ENCODE measurements around the gene ZBTB2. TPM values are rescaled to one million over a fixed set of nuclear protein-coding genes. Genes with fewer than 3 reads are reported as not detected.

ZBTB2 gene
- total RNA-seq, 4 donors from 2014 or later, result 17.9 to 27.2 (median 25.9) TPM

GRCh38 chr6:151325075-151326050, 66.0 kb downstream of the ZBTB2 start:
- Histone ChIP-seq H3K9me3 (no peaks in the 10 kb centered on the region), H3K36me3 (no peaks in the 10 kb centered on the region), H3K27me3 (no peaks in the 10 kb centered on the region), H3K27ac (peak overlapping the region; percentile 2 to 61 (median 59)), H3K4me1 (peaks cover 15 to 16% of the 10 kb centered on the region in 2 donors), H3K4me3 (replicated peaks in 1 of 3) (peak overlapping the region; percentile 18 to 51 (median 25))
- intact Hi-C loops (cut with DNase I), result loop anchor here (2.0 to 10.0 kb wide), 2 partner anchors 151 to 311 kb away; no protein-coding TSS in a partner anchor
- no peak for TF ChIP-seq POLR2A (IDR thresholded peaks at IDR 0.05)
- TF ChIP-seq, protein P1, sequence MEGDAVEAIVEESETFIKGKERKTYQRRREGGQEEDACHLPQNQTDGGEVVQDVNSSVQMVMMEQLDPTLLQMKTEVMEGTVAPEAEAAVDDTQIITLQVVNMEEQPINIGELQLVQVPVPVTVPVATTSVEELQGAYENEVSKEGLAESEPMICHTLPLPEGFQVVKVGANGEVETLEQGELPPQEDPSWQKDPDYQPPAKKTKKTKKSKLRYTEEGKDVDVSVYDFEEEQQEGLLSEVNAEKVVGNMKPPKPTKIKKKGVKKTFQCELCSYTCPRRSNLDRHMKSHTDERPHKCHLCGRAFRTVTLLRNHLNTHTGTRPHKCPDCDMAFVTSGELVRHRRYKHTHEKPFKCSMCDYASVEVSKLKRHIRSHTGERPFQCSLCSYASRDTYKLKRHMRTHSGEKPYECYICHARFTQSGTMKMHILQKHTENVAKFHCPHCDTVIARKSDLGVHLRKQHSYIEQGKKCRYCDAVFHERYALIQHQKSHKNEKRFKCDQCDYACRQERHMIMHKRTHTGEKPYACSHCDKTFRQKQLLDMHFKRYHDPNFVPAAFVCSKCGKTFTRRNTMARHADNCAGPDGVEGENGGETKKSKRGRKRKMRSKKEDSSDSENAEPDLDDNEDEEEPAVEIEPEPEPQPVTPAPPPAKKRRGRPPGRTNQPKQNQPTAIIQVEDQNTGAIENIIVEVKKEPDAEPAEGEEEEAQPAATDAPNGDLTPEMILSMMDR (IDR thresholded peaks at IDR 0.05), result no peak
- peak; percentile 68 to 73 for DNase-seq
- 1 to 2% methylated on average over 30 to 32 of the region's 46 CpGs for WGBS, 2 donors

- 27 to 32% methylated on average over 6 of the region's 6 CpGs for WGBS, 2 donors
- no peak for TF ChIP-seq POLR2A (IDR thresholded peaks at IDR 0.05)
- TF ChIP-seq, protein P1 (IDR thresholded peaks at IDR 0.05), result peak in 1 of 6 experiments; percentile 9
Measured at GRCh38 chr6:151324488-151324825, 66.9 kb downstream of the ZBTB2 start.

DNA sequence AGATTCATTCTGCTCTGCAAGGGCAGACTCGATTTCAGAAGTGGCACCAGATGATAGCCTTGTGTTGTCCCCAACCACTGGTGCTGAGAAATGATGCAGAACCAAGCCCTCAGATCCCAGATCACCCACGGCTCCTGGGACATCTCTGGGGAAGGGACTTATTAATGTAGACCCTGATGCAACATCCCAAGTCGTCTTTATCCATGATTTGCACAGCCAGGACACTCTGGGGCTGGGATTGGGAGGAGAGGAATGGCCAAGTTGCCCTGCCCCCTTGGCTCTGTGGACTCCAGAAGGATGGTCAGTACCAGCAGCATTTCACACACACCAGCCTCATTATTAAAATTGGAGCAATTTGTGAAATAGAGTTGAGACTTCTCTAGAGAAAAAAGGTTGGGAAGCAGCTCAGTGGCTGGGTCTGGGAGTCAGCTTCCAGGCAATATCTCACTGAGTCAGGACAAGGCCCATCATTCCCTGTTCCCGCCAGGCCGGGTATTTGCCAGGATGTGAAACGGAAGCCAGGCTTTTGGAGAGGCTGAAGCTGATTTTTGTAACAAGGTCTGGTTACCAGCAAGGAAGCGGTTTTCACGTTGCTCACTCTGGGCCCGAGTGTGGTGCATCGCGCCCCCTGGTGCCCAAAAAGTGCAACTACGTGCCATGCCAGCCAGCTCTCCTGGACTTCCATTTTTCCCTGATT, 67.4 kb downstream of the ZBTB2 start:
- H3K4me1 ChIP-seq, result peaks cover 15 to 16% of the 10 kb centered on the region in 2 donors
- peak overlapping the region; percentile 16 to 53 (median 47) for H3K27ac ChIP-seq
- TF ChIP-seq, protein P1 (IDR thresholded peaks at IDR 0.05), result peak; percentile 92 to 99 (median 97)
- TF ChIP-seq POLR2A (IDR thresholded peaks at IDR 0.05), result no peak
- peak; percentile 79 to 85 for DNase-seq
- no peaks in the 10 kb centered on the region for H3K27me3 ChIP-seq
- intact Hi-C loops (cut with DNase I), result loop anchor here (2.0 to 10.0 kb wide), 3 partner anchors 82 to 309 kb away; no protein-coding TSS in a partner anchor
- 17 to 23% methylated on average over 12 of the region's 12 CpGs for WGBS, 2 donors
- no peaks in the 10 kb centered on the region for H3K9me3 ChIP-seq
- H3K36me3 ChIP-seq, result no peaks in the 10 kb centered on the region
- H3K4me3 ChIP-seq (replicated peaks in 1 of 3), result no peak overlapping the region

More at GRCh38 chr6:151324488-151324825, 66.9 kb downstream of the ZBTB2 start:
- Histone ChIP-seq H3K36me3 (no peaks in the 10 kb centered on the region), H3K27me3 (no peaks in the 10 kb centered on the region), H3K4me1 (peaks cover 15 to 16% of the 10 kb centered on the region in 2 donors), H3K4me3 (replicated peaks in 1 of 3) (no peak overlapping the region), H3K27ac (peak overlapping the region in 2 of 3 donors; percentile 53 to 61), H3K9me3 (no peaks in the 10 kb centered on the region)
- DNase-seq, result no peak
- intact Hi-C loops (cut with DNase I), result loop anchor here (2.0 to 10.0 kb wide), 3 partner anchors 82 to 310 kb away; no protein-coding TSS in a partner anchor

DNA sequence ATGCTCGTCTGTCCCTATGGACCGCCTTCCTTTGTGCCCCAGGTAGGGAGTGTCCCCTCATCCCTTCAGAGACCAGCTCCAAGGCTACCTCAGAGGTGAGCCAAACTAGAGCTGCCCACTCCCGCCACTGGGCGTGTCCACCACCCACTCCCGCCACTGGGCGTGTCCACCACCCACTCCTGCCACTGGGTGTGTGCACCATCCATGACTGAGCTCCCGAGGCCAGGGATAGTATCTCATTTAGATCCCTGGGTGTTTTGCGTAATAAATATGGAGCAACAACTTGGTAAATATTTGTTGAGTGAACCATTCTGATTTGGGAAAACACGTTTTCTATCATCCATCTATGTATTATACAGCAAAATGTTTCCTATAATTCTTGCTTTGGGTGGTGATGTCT, 68.8 kb downstream of the ZBTB2 start:
- Histone ChIP-seq H3K36me3 (no peaks in the 10 kb centered on the region), H3K4me3 (replicated peaks in 1 of 3) (no peak overlapping the region), H3K9me3 (no peaks in the 10 kb centered on the region), H3K27me3 (no peaks in the 10 kb centered on the region), H3K4me1 (peaks cover 18 to 21% of the 10 kb centered on the region in 2 donors), H3K27ac (no peak overlapping the region)
- no peak for DNase-seq
- TF ChIP-seq, protein P1 (IDR thresholded peaks at IDR 0.05), result no peak
- TF ChIP-seq POLR2A (IDR thresholded peaks at IDR 0.05), result no peak
- 94 to 97% methylated on average over 9 of the region's 9 CpGs for WGBS, 2 donors
- intact Hi-C loops (cut with DNase I), result loop anchor here (5.0 to 10.0 kb wide), 2 partner anchors 80 to 148 kb away; no protein-coding TSS in a partner anchor
